Measurements from ENCODE around the gene CAPRIN2. TPM values are rescaled to one million over a fixed set of nuclear protein-coding genes. Genes with fewer than 3 reads are reported as not detected.

Gene CAPRIN2
- total RNA-seq, 6 donors from 2014 or later: 14.3 to 116 (median 31.1) TPM

- H3K9me3 ChIP-seq: no peaks in the 10 kb centered on the region
- WGBS, 2 donors: 76 to 97% methylated on average over 3 of the region's 3 CpGs
- peaks cover 0 to 4% (median 0%) of the 10 kb centered on the region in 4 donors for H3K36me3 ChIP-seq
- TF ChIP-seq POLR2A (IDR thresholded peaks at IDR 0.05) (no peak), CTCF (IDR thresholded peaks at IDR 0.05) (no peak), POLR2AphosphoS5 (IDR thresholded peaks at IDR 0.05) (no peak), EP300 (IDR thresholded peaks at IDR 0.05) (no peak)
- no peak overlapping the region for H3K4me3 ChIP-seq
- H3K4me1 ChIP-seq: peaks cover 8 to 16% (median 11%) of the 10 kb centered on the region in 4 donors
- no peak for ATAC-seq (ENCODE audit: low FRiP score in 2 of 2)
- DNase-seq: no peak
- H3K27me3 ChIP-seq: no peaks in the 10 kb centered on the region
- no peak overlapping the region for H3K27ac ChIP-seq
Observed at GRCh38 chr12:30752255-30752654, 2.5 kb downstream of the CAPRIN2 start.

GRCh38 chr12:30748147-30748546 is 6.6 kb downstream of the CAPRIN2 start:
- TF ChIP-seq POLR2AphosphoS5 (IDR thresholded peaks at IDR 0.05): no peak
- TF ChIP-seq EP300 (IDR thresholded peaks at IDR 0.05): no peak
- TF ChIP-seq CTCF (IDR thresholded peaks at IDR 0.05): no peak
- no peak for TF ChIP-seq POLR2A (IDR thresholded peaks at IDR 0.05)
- Histone ChIP-seq H3K4me1 (peaks cover 0 to 6% (median under 1%) of the 10 kb centered on the region in 4 donors), H3K27ac (no peak overlapping the region), H3K27me3 (no peaks in the 10 kb centered on the region), H3K36me3 (peaks cover 0 to 13% (median 0%) of the 10 kb centered on the region in 4 donors), H3K4me3 (no peak overlapping the region), H3K9me3 (no peaks in the 10 kb centered on the region)
- DNase-seq: no peak
- whole genome bisulfite sequencing, 2 donors: 72 to 82% methylated on average over 2 of the region's 2 CpGs
- ATAC-seq (ENCODE audit: low FRiP score in 2 of 2): no peak

- WGBS, 2 donors: 75 to 89% methylated on average over 4 of the region's 4 CpGs
- no peak overlapping the region for H3K4me3 ChIP-seq
- H3K9me3 ChIP-seq: no peaks in the 10 kb centered on the region
- H3K4me1 ChIP-seq: peaks cover 0 to 4% (median 0%) of the 10 kb centered on the region in 4 donors
- no peak for DNase-seq
- H3K27me3 ChIP-seq: no peaks in the 10 kb centered on the region
- H3K36me3 ChIP-seq: peaks cover 0 to 13% (median 0%) of the 10 kb centered on the region in 4 donors
- ATAC-seq (ENCODE audit: low FRiP score in 2 of 2): no peak
- no peak overlapping the region for H3K27ac ChIP-seq
- TF ChIP-seq EP300 (IDR thresholded peaks at IDR 0.05) (no peak), CTCF (IDR thresholded peaks at IDR 0.05) (no peak), POLR2AphosphoS5 (IDR thresholded peaks at IDR 0.05) (no peak), POLR2A (IDR thresholded peaks at IDR 0.05) (no peak)
Observed at GRCh38 chr12:30746190-30746589, 8.6 kb downstream of the CAPRIN2 start.

- no peak overlapping the region for H3K4me3 ChIP-seq
- ATAC-seq (ENCODE audit: low FRiP score in 2 of 2): no peak
- no peaks in the 10 kb centered on the region for H3K27me3 ChIP-seq
- WGBS, 2 donors: 98 to 99% methylated on average over 2 of the region's 2 CpGs
- no peak for DNase-seq
- no peak overlapping the region for H3K27ac ChIP-seq
- no peaks in the 10 kb centered on the region for H3K9me3 ChIP-seq
- peaks cover 0 to 7% (median 2%) of the 10 kb centered on the region in 4 donors for H3K4me1 ChIP-seq
- H3K36me3 ChIP-seq: peaks cover 0 to 23% (median 0%) of the 10 kb centered on the region in 4 donors
- TF ChIP-seq POLR2AphosphoS5 (IDR thresholded peaks at IDR 0.05) (no peak), EP300 (IDR thresholded peaks at IDR 0.05) (no peak), CTCF (IDR thresholded peaks at IDR 0.05) (no peak), POLR2A (IDR thresholded peaks at IDR 0.05) (no peak)
Observed at GRCh38 chr12:30744321-30744720, 10.4 kb downstream of the CAPRIN2 start.

GRCh38 chr12:30740274-30740673 is 14.5 kb downstream of the CAPRIN2 start:
- H3K27ac ChIP-seq: no peak overlapping the region
- no peak for TF ChIP-seq POLR2A (IDR thresholded peaks at IDR 0.05)
- TF ChIP-seq CTCF (IDR thresholded peaks at IDR 0.05): no peak
- TF ChIP-seq EP300 (IDR thresholded peaks at IDR 0.05): no peak
- no peak for TF ChIP-seq POLR2AphosphoS5 (IDR thresholded peaks at IDR 0.05)
- H3K4me1 ChIP-seq: peaks cover 0 to 7% (median 0%) of the 10 kb centered on the region in 4 donors
- no peak for ATAC-seq (ENCODE audit: low FRiP score in 2 of 2)
- no peak overlapping the region for H3K4me3 ChIP-seq
- no peak for DNase-seq
- H3K27me3 ChIP-seq: no peaks in the 10 kb centered on the region
- no peaks in the 10 kb centered on the region for H3K9me3 ChIP-seq
- H3K36me3 ChIP-seq: peaks cover 0 to 17% (median 0%) of the 10 kb centered on the region in 4 donors
